ENCODE data around the gene TRIO.

DNA sequence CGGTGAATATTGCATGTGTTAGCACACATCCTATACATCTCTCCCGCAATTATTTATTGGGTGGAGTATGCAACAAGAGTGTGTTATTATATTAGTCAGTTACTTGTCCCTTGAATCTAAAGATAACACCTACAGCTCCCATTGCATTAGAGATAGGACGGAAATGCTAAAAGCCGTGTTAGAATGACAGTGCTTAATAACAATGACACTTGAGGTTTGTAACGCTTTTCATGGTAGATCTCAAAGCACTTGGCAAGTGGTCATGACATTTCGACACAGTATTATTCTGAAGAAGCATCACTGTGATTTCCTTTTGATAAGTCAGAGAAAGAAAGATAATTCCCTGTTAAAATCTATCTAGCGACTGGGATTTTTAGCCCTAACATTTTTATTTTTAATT is 33.4 kb upstream of the TRIO start:
- TF ChIP-seq ZNF232 (CRISPR knock-in tag; IDR thresholded peaks at IDR 0.05), result no peak
- TF ChIP-seq, protein P1, sequence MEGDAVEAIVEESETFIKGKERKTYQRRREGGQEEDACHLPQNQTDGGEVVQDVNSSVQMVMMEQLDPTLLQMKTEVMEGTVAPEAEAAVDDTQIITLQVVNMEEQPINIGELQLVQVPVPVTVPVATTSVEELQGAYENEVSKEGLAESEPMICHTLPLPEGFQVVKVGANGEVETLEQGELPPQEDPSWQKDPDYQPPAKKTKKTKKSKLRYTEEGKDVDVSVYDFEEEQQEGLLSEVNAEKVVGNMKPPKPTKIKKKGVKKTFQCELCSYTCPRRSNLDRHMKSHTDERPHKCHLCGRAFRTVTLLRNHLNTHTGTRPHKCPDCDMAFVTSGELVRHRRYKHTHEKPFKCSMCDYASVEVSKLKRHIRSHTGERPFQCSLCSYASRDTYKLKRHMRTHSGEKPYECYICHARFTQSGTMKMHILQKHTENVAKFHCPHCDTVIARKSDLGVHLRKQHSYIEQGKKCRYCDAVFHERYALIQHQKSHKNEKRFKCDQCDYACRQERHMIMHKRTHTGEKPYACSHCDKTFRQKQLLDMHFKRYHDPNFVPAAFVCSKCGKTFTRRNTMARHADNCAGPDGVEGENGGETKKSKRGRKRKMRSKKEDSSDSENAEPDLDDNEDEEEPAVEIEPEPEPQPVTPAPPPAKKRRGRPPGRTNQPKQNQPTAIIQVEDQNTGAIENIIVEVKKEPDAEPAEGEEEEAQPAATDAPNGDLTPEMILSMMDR (IDR thresholded peaks at IDR 0.05), result no peak
- no peak for TF ChIP-seq CREM (CRISPR knock-in tag; IDR thresholded peaks at IDR 0.05)
- TF ChIP-seq TEAD4 (CRISPR knock-in tag; IDR thresholded peaks at IDR 0.05), result no peak
- TF ChIP-seq, protein P2, sequence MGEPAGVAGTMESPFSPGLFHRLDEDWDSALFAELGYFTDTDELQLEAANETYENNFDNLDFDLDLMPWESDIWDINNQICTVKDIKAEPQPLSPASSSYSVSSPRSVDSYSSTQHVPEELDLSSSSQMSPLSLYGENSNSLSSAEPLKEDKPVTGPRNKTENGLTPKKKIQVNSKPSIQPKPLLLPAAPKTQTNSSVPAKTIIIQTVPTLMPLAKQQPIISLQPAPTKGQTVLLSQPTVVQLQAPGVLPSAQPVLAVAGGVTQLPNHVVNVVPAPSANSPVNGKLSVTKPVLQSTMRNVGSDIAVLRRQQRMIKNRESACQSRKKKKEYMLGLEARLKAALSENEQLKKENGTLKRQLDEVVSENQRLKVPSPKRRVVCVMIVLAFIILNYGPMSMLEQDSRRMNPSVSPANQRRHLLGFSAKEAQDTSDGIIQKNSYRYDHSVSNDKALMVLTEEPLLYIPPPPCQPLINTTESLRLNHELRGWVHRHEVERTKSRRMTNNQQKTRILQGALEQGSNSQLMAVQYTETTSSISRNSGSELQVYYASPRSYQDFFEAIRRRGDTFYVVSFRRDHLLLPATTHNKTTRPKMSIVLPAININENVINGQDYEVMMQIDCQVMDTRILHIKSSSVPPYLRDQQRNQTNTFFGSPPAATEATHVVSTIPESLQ (CRISPR knock-in tag; IDR thresholded peaks at IDR 0.05), result no peak
- TF ChIP-seq, protein P3, sequence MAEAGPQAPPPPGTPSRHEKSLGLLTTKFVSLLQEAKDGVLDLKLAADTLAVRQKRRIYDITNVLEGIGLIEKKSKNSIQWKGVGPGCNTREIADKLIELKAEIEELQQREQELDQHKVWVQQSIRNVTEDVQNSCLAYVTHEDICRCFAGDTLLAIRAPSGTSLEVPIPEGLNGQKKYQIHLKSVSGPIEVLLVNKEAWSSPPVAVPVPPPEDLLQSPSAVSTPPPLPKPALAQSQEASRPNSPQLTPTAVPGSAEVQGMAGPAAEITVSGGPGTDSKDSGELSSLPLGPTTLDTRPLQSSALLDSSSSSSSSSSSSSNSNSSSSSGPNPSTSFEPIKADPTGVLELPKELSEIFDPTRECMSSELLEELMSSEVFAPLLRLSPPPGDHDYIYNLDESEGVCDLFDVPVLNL (CRISPR knock-in tag; IDR thresholded peaks at IDR 0.05; ENCODE audit: borderline replicate concordance, low read depth), result no peak
- TF ChIP-seq, protein P4, sequence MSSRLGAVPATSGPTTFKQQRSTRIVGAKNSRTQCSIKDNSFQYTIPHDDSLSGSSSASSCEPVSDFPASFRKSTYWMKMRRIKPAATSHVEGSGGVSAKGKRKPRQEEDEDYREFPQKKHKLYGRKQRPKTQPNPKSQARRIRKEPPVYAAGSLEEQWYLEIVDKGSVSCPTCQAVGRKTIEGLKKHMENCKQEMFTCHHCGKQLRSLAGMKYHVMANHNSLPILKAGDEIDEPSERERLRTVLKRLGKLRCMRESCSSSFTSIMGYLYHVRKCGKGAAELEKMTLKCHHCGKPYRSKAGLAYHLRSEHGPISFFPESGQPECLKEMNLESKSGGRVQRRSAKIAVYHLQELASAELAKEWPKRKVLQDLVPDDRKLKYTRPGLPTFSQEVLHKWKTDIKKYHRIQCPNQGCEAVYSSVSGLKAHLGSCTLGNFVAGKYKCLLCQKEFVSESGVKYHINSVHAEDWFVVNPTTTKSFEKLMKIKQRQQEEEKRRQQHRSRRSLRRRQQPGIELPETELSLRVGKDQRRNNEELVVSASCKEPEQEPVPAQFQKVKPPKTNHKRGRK (CRISPR knock-in tag; IDR thresholded peaks at IDR 0.05; ENCODE audit: borderline replicate concordance), result no peak
- no peak for TF ChIP-seq FOXP1 (CRISPR knock-in tag; IDR thresholded peaks at IDR 0.05; ENCODE audit: borderline replicate concordance)
- TF ChIP-seq, protein P5, sequence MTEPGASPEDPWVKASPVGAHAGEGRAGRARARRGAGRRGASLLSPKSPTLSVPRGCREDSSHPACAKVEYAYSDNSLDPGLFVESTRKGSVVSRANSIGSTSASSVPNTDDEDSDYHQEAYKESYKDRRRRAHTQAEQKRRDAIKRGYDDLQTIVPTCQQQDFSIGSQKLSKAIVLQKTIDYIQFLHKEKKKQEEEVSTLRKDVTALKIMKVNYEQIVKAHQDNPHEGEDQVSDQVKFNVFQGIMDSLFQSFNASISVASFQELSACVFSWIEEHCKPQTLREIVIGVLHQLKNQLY (CRISPR knock-in tag; IDR thresholded peaks at IDR 0.05), result no peak
- no peak for TF ChIP-seq NFYB (CRISPR knock-in tag; conservative IDR thresholded peaks at IDR 0.05; ENCODE audit: low read depth)
- no peak for TF ChIP-seq GABPB1 (CRISPR knock-in tag; IDR thresholded peaks at IDR 0.05)
- no peak for TF ChIP-seq ZBTB21 (CRISPR knock-in tag; IDR thresholded peaks at IDR 0.05; ENCODE audit: borderline replicate concordance)
